ENCODE measurements around the gene DACT3. TPM values are rescaled to one million over a fixed set of nuclear protein-coding genes. Genes with fewer than 3 reads are reported as not detected.
A peak's percentile ranks its signal among the peaks of the same experiment; 100 is the strongest.

Gene DACT3
- total RNA-seq, 1 experiment from 2014 or later: not detected

DNA sequence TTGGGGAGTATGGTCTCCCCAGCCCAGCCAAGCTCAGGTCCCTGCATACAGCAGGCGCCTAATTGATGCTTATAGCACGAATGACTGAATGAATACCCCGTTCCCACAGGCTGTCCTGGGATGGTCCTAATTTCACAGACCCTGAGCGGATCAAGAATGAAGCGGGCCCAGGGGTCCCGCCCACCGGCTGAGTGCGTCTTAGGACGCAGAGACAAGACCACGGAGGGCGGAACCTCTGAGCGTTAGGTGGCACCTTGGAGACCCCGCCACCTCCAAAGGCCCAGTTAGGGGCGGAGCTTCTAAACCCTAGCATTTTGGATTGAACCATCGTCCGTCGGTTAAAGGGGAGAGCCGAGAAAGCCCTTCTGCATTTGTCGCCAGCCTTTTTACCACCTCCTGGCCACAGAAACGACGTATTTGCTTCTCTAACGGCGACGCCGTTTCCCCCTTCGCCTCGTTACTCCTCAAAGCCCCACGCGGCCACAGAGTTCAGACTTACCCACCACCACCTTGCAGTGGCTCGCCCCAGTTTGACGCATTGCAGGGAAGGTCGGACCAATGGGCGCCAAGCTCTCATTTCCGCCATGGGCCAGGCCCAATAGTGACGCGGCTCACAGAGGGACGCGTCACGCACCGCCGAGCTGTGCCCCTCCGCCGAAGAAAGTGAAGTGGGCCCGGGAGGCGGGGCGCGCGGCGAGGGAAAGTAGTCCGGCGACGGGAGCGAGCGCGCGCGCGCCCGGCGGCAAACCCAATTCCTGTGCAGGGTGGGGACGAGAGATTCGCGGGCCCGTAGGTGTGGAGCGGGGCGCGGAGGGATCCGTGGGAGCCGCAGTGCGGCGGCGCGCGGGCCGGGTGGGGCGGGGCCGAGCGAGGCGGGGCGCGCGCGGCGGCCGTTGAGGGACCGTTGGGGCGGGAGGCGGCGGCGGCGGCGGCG is 60.3 kb downstream of the DACT3 start:
- Mint-ChIP-seq H3K9me3 (ENCODE audit: low read depth, unreplicated experiment) (no peaks in the 10 kb centered on the region), H3K4me3 (ENCODE audit: low read depth, unreplicated experiment) (peak overlapping the region; percentile 98), H3K4me1 (ENCODE audit: low read depth, unreplicated experiment) (peaks cover 23% of the 10 kb centered on the region), H3K27ac (ENCODE audit: unreplicated experiment) (peak overlapping the region; percentile 100), H3K27me3 (ENCODE audit: unreplicated experiment) (no peaks in the 10 kb centered on the region), H3K36me3 (ENCODE audit: insufficient read depth, unreplicated experiment) (peaks cover 40% of the 10 kb centered on the region)
- peak; percentile 98 for DNase-seq
- CTCF ChIA-PET: interaction anchor here (0.6 to 3.2 kb wide), 9 partner anchors 14 to 130 kb away, joined by 3 to 21 read pairs (median 4); partner anchors contain the start of gene DACT3
- TF ChIP-seq, protein P1, sequence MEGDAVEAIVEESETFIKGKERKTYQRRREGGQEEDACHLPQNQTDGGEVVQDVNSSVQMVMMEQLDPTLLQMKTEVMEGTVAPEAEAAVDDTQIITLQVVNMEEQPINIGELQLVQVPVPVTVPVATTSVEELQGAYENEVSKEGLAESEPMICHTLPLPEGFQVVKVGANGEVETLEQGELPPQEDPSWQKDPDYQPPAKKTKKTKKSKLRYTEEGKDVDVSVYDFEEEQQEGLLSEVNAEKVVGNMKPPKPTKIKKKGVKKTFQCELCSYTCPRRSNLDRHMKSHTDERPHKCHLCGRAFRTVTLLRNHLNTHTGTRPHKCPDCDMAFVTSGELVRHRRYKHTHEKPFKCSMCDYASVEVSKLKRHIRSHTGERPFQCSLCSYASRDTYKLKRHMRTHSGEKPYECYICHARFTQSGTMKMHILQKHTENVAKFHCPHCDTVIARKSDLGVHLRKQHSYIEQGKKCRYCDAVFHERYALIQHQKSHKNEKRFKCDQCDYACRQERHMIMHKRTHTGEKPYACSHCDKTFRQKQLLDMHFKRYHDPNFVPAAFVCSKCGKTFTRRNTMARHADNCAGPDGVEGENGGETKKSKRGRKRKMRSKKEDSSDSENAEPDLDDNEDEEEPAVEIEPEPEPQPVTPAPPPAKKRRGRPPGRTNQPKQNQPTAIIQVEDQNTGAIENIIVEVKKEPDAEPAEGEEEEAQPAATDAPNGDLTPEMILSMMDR (IDR thresholded peaks at IDR 0.05; ENCODE audit: unreplicated experiment): no peak
- BruUV-seq (replicated peaks): TSS peak; percentile 90
- intact Hi-C loops (cut with micrococcal nuclease; ENCODE audit: unreplicated experiment): no loop called here

DNA sequence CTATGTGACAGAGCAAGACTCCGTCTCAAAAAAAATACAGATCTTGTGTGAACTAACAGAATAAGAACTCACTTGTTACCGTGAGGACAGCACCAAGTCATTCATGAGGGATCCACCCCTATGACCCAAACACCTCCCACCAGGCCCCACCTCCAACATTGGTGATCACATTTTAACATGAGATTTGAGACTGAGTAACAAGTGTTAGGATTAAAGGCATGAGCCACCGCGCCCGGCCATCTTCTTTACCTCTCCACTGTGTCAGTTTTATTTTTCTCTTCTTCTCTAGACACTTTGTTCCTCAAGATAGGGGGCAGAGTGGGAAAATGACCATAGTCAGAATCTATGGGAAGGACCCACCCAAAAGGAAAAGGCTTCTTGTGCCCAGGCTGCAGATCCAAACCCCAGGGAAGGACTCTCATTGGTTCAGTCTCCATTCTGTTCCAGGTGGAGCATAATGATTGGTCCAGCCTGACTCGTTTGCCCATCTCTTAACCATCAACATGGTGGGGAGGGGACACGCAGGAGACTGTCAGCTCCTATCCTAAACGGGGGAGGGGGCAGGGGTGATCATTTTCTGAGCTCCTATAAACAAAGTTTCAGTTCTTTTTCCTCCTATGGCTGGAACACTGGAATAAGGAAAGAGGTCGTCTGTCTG is 61.1 kb downstream of the DACT3 start:
- TF ChIP-seq, protein P1 (IDR thresholded peaks at IDR 0.05; ENCODE audit: unreplicated experiment): no peak
- no peaks in the 10 kb centered on the region for H3K27me3 Mint-ChIP-seq (ENCODE audit: unreplicated experiment)
- H3K4me3 Mint-ChIP-seq (ENCODE audit: low read depth, unreplicated experiment): peak overlapping the region; percentile 98
- peaks cover 40% of the 10 kb centered on the region for H3K36me3 Mint-ChIP-seq (ENCODE audit: insufficient read depth, unreplicated experiment)
- H3K9me3 Mint-ChIP-seq (ENCODE audit: low read depth, unreplicated experiment): no peaks in the 10 kb centered on the region
- intact Hi-C loops (cut with micrococcal nuclease; ENCODE audit: unreplicated experiment): no loop called here
- BruUV-seq (replicated peaks): no TSS peak
- peaks cover 23% of the 10 kb centered on the region for H3K4me1 Mint-ChIP-seq (ENCODE audit: low read depth, unreplicated experiment)
- peak overlapping the region; percentile 100 for H3K27ac Mint-ChIP-seq (ENCODE audit: unreplicated experiment)
- CTCF ChIA-PET: interaction anchor here (0.6 to 3.2 kb wide), 6 partner anchors 14 to 61 kb away, joined by 3 to 21 read pairs (median 5); partner anchors contain the start of gene DACT3
- DNase-seq: no peak

DNA sequence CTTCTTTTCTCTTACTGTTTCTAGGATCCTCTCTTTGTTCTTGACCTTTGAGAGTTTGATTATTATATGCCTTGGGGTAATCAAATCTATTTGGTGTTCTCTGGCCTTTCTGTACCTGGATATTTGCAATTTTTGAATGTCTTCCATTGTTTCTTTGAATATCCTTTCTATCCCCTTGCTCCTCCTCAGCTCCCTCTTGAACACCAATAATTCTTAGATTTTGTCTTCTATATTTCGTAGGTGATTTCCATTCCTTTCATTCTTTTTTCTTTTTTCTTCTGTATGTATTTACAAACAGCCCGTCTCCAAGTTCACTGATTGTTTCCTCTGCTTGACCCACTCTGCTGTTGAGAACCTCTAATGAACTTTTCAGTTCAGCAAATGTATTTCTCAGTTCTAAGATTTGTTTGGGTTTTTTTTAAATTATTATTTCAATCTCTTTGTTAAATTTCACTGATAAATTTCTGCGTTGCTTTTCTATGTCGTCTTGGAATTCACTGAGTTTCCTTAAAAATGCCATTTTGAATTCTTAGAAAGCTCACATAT is 62.5 kb downstream of the DACT3 start:
- H3K4me3 Mint-ChIP-seq (ENCODE audit: low read depth, unreplicated experiment): no peak overlapping the region
- H3K27me3 Mint-ChIP-seq (ENCODE audit: unreplicated experiment): no peaks in the 10 kb centered on the region
- no peak for DNase-seq
- H3K9me3 Mint-ChIP-seq (ENCODE audit: low read depth, unreplicated experiment): no peaks in the 10 kb centered on the region
- BruUV-seq (replicated peaks): no TSS peak
- H3K4me1 Mint-ChIP-seq (ENCODE audit: low read depth, unreplicated experiment): peaks cover 21% of the 10 kb centered on the region
- CTCF ChIA-PET: interaction anchor here (0.6 to 1.2 kb wide), 2 partner anchors 10 to 978 kb away, joined by 3 to 4 read pairs; no protein-coding TSS in a partner anchor
- TF ChIP-seq, protein P1 (IDR thresholded peaks at IDR 0.05; ENCODE audit: unreplicated experiment): no peak
- H3K36me3 Mint-ChIP-seq (ENCODE audit: insufficient read depth, unreplicated experiment): peaks cover 40% of the 10 kb centered on the region
- no peak overlapping the region for H3K27ac Mint-ChIP-seq (ENCODE audit: unreplicated experiment)
- intact Hi-C loops (cut with micrococcal nuclease; ENCODE audit: unreplicated experiment): no loop called here

Small RNAs within 50 kb of the gene (microRNA-seq; reads per million reads assigned to microRNA genes)
- 4.9 reads per million, percentile 14 among the genes with 10 or more reads in this experiment for gene MIR320E

Other genes with a start within 250 kb of the DACT3 start
- not detected in 2 replicates for gene CCDC8, start 247.6 kb downstream of the DACT3 start, total RNA-seq (2022)
- not detected in 2 replicates for gene PNMA8C, start 232.2 kb downstream of the DACT3 start, total RNA-seq (2022)
- gene PNMA8A, start 189.6 kb downstream of the DACT3 start, total RNA-seq (2022): 0.49 and 0.61 TPM in 2 replicates
- gene PNMA8B, start 165.3 kb downstream of the DACT3 start, total RNA-seq (2022): not detected in 2 replicates
- gene CALM3, start 59.9 kb downstream of the DACT3 start, total RNA-seq (2022): 182 and 220 TPM in 2 replicates
- gene PTGIR, start 36.1 kb downstream of the DACT3 start, total RNA-seq (2022): not detected in 2 replicates
- gene GNG8, start 25.0 kb downstream of the DACT3 start, total RNA-seq (2022): not detected in 2 replicates
- 98.3 and 110 TPM in 2 replicates for gene PRKD2, start 55.9 kb upstream of the DACT3 start, total RNA-seq (2022)
- 33.7 and 35.0 TPM in 2 replicates for gene FKRP, start 84.9 kb upstream of the DACT3 start, total RNA-seq (2022)
- gene STRN4, start 85.3 kb upstream of the DACT3 start, total RNA-seq (2022): 149 and 151 TPM in 2 replicates
- gene SLC1A5, start 127.4 kb upstream of the DACT3 start, total RNA-seq (2022): 237 and 250 TPM in 2 replicates
- gene AP2S1, start 189.7 kb upstream of the DACT3 start, total RNA-seq (2022): 180 and 184 TPM in 2 replicates
- gene ARHGAP35, start 199.8 kb upstream of the DACT3 start, total RNA-seq (2022): 84.8 and 87.8 TPM in 2 replicates